SK-N-SH (cell line): ENCODE measurements around the gene CMC1. TPM values are rescaled to one million over a fixed set of nuclear protein-coding genes. Genes with fewer than 3 reads are reported as not detected.

Experiments
- CTCF ChIA-PET: fragments of 300-600, 350-600 bp; formaldehyde crosslinking; extraction: SDS; loops from one replicate; lab custom pipeline; 2021; lab: Yijun Ruan, JAX
- POLR2A ChIA-PET: fragments of 350-600 bp; sonication (Branson Sonifier 250); formaldehyde crosslinking; extraction: SDS; loops from one replicate; lab custom pipeline; 2020; ENCODE audit warnings: antibody characterized with exemption, inconsistent platforms; lab: Yijun Ruan, JAX
- DNase-seq: peaks from one replicate; pipeline ENCODE4 v3.0.0; 2012
- H2AFZ ChIP-seq: fragments of 200-600 bp; sonication (generic); 2 replicates; pipeline ENCODE4 v1.8.1; 2016; ENCODE audit warnings: antibody characterized with exemption, mild to moderate bottlenecking, low read depth
- H3F3A ChIP-seq: fragments of 200-600 bp; sonication (generic); replicated peaks from 2 replicates; pipeline ENCODE3; 2016; ENCODE audit warnings: antibody characterized with exemption, mild to moderate bottlenecking; ENCODE audit not compliant: insufficient read depth
- H3K27ac ChIP-seq, 2 experiments: fragments of 200-500 bp in 1 of 2; fragments of 200-600 bp in 1 of 2; sonication (Bioruptor generic) in 1 of 2; sonication (generic), shearing (Covaris generic) in 1 of 2; 2 replicates each; pipeline versions ENCODE4 v1.5.1 to v1.6.1; 2014 to 2016; ENCODE audit warnings: low read depth in 2 of 2, inconsistent platforms in 1 of 2, low read length in 1 of 2, mild to moderate bottlenecking in 1 of 2, mixed read lengths in 1 of 2
- H3K27me3 ChIP-seq: fragments of 200-600 bp; sonication (generic), shearing (Covaris generic); 2 replicates; pipeline ENCODE4 v1.6.1; 2016; ENCODE audit warnings: mixed run types; ENCODE audit not compliant: insufficient read depth
- H3K36me3 ChIP-seq, 2 experiments: fragments of 200-500 bp in 1 of 2; fragments of 200-600 bp in 1 of 2; sonication (Bioruptor generic) in 1 of 2; sonication (generic) in 1 of 2; replicated peaks in 1 of 2; 2 replicates each; pipeline versions ENCODE3 to v1.5.1; 2014 to 2016; ENCODE audit warnings: low read length in 1 of 2, mild to moderate bottlenecking in 1 of 2; ENCODE audit not compliant: insufficient read depth in 2 of 2, control insufficient read depth in 1 of 2
- H3K4me1 ChIP-seq, 2 experiments: fragments of 200-500 bp in 1 of 2; fragments of 200-600 bp in 1 of 2; sonication (Bioruptor generic) in 1 of 2; sonication (generic), shearing (Covaris generic) in 1 of 2; 2 replicates each; pipeline versions ENCODE4 v1.5.1 to v1.6.1; 2014 to 2016; ENCODE audit warnings: low read depth in 1 of 2, low read length in 1 of 2, mixed run types in 1 of 2; ENCODE audit not compliant: insufficient read depth in 2 of 2, control insufficient read depth in 1 of 2
- H3K4me2 ChIP-seq: fragments of 200-600 bp; sonication (generic), shearing (Covaris generic); 2 replicates; pipeline ENCODE4 v1.6.1; 2017; ENCODE audit warnings: mixed run types
- H3K4me3 ChIP-seq, 2 experiments: fragments of 200-500 bp in 1 of 2; fragments of 200-600 bp in 1 of 2; sonication (Bioruptor generic) in 1 of 2; sonication (generic), shearing (Covaris generic) in 1 of 2; 2 replicates each; pipeline versions ENCODE4 v1.5.1 to v1.8.1; 2014 to 2016; ENCODE audit warnings: low read depth in 2 of 2, inconsistent platforms in 1 of 2, low read length in 1 of 2, mild to moderate bottlenecking in 1 of 2, mixed read lengths in 1 of 2, moderate library complexity in 1 of 2
- H3K79me2 ChIP-seq: fragments of 200-600 bp; sonication (generic); 2 replicates; pipeline ENCODE4 v1.8.1; 2017; ENCODE audit warnings: mild to moderate bottlenecking; ENCODE audit not compliant: insufficient read depth
- H3K9ac ChIP-seq: fragments of 200-600 bp; sonication (generic); 2 replicates; pipeline ENCODE4 v1.6.1; 2017; ENCODE audit warnings: mixed run types
- H3K9me2 ChIP-seq: fragments of 200-600 bp; sonication (generic); 2 replicates; pipeline ENCODE4 v1.6.1; 2017; ENCODE audit warnings: mixed run types
- H3K9me3 ChIP-seq: fragments of 200-600 bp; sonication (generic); 2 replicates; pipeline ENCODE4 v1.6.1; 2017; ENCODE audit warnings: mixed run types, mild to moderate bottlenecking, moderate library complexity
- H4K20me1 ChIP-seq: fragments of 200-600 bp; sonication (generic); 2 replicates; pipeline ENCODE4 v1.6.1; 2017; ENCODE audit warnings: mild to moderate bottlenecking, mixed run types; ENCODE audit not compliant: insufficient read depth
- CTCF ChIP-seq: fragments of 200-600 bp; sonication (generic); IDR thresholded peaks from 2 replicates; pipeline ENCODE4 v1.6.1; 2017; ENCODE audit warnings: antibody characterized with exemption, mild to moderate bottlenecking, moderate library complexity
- ELF1 ChIP-seq: IDR thresholded peaks from 2 replicates; pipeline ENCODE4 v1.4.0; 2012
- EP300 ChIP-seq, 2 experiments: IDR thresholded peaks; 2 replicates each; pipeline versions ENCODE4 v1.4.0 to v1.6.1; 2012; ENCODE audit warnings: borderline replicate concordance in 1 of 2, low read depth in 1 of 2, low read length in 1 of 2
- FOXM1 ChIP-seq: IDR thresholded peaks from 2 replicates; pipeline ENCODE4 v1.4.0; 2012; ENCODE audit warnings: low read depth, mild to moderate bottlenecking
- GATA2 ChIP-seq: sonication (generic); formaldehyde crosslinking; IDR thresholded peaks from 2 replicates; pipeline ENCODE4 v1.5.0; 2020; ENCODE audit warnings: mild to moderate bottlenecking, missing genetic modification reagents
- NRF1 ChIP-seq: IDR thresholded peaks from 2 replicates; pipeline ENCODE4 v1.6.1; 2012; ENCODE audit warnings: low read depth, mild to moderate bottlenecking, low read length
- PBX3 ChIP-seq: IDR thresholded peaks from 2 replicates; pipeline ENCODE4; 2012
- RFX5 ChIP-seq: IDR thresholded peaks from 2 replicates; pipeline ENCODE4 v1.6.1; 2012; ENCODE audit warnings: mild to moderate bottlenecking, improper control_type of control experiment, low read length
- RXRA ChIP-seq: IDR thresholded peaks from 2 replicates; pipeline ENCODE4 v1.4.0; 2012; ENCODE audit warnings: low read depth, mild to moderate bottlenecking, borderline replicate concordance
- USF1 ChIP-seq: IDR thresholded peaks from 2 replicates; pipeline ENCODE4 v1.4.0; 2012; ENCODE audit warnings: low read depth, borderline replicate concordance
- ZBTB33 ChIP-seq: IDR thresholded peaks from 2 replicates; pipeline ENCODE4 v1.4.0; 2012; ENCODE audit warnings: low read depth, borderline replicate concordance
- polyA plus RNA-seq, 3 experiments: library from polyadenylated mRNA; depleted of rRNA; stranded (reverse); fragments of >200 nt; gene quantifications; 2 replicates each; pipeline ENCODE4 v1.2.3, GENCODE V29; 2012

CMC1 gene
- polyA plus RNA-seq, 1 of the 3 experiments (the other 2 are of a cell fraction): 24.1 TPM

- H3K4me2 ChIP-seq: no peak overlapping the region
- no peak overlapping the region for H3K4me3 ChIP-seq
- TF ChIP-seq RXRA (no peak), ELF1 (no peak), RFX5 (no peak), NRF1 (no peak), FOXM1 (no peak), USF1 (no peak), ZBTB33 (no peak)
- TF ChIP-seq, all 33 proteins: peak for 0
- H3K9me3 ChIP-seq: no peaks in the 10 kb centered on the region
- H3K79me2 ChIP-seq: no peaks in the 10 kb centered on the region
- no peaks in the 10 kb centered on the region for H3K4me1 ChIP-seq
- H3K27me3 ChIP-seq: no peaks in the 10 kb centered on the region; the same call in 1 of the 2 replicates
- no peaks in the 10 kb centered on the region for H3F3A ChIP-seq
- CTCF ChIA-PET: no interaction called here
- no peaks in the 10 kb centered on the region for H3K36me3 ChIP-seq
- no peak for DNase-seq
- no peak overlapping the region for H3K9ac ChIP-seq
- H3K27ac ChIP-seq: no peak overlapping the region
- H4K20me1 ChIP-seq: no peaks in the 10 kb centered on the region
- POLR2A ChIA-PET: no interaction called here
- H3K9me2 ChIP-seq: no peaks in the 10 kb centered on the region
- no peak overlapping the region for H2AFZ ChIP-seq
These were observed 8.8 kb upstream of the CMC1 start for GRCh38 chr3:28232659-28233058.

- Histone ChIP-seq H3K4me3 (no peak overlapping the region), H3K79me2 (no peaks in the 10 kb centered on the region), H3K9ac (no peak overlapping the region), H3K9me2 (no peaks in the 10 kb centered on the region), H3K4me1 (no peaks in the 10 kb centered on the region), H3K27me3 (no peaks in the 10 kb centered on the region), H3K4me2 (no peak overlapping the region), H3K9me3 (no peaks in the 10 kb centered on the region), H3F3A (no peaks in the 10 kb centered on the region), H3K36me3 (no peaks in the 10 kb centered on the region), H2AFZ (no peak overlapping the region), H3K27ac (no peak overlapping the region), H4K20me1 (no peaks in the 10 kb centered on the region)
- no peak for DNase-seq
- TF ChIP-seq CTCF: no peak
- no peak for TF ChIP-seq EP300 (IDR thresholded peaks at IDR 0.05; ENCODE audit: borderline replicate concordance in 1 of 2, low read depth in 1 of 2, low read length in 1 of 2)
- no peak for TF ChIP-seq PBX3
- no peak for TF ChIP-seq GATA2 (CRISPR knock-in tag)
- CTCF ChIA-PET: no interaction called here
- POLR2A ChIA-PET: no interaction called here
These were observed 7.0 kb upstream of the CMC1 start for GRCh38 chr3:28234454-28234853.
